ENCODE measurements around the gene NEU3.

DNA sequence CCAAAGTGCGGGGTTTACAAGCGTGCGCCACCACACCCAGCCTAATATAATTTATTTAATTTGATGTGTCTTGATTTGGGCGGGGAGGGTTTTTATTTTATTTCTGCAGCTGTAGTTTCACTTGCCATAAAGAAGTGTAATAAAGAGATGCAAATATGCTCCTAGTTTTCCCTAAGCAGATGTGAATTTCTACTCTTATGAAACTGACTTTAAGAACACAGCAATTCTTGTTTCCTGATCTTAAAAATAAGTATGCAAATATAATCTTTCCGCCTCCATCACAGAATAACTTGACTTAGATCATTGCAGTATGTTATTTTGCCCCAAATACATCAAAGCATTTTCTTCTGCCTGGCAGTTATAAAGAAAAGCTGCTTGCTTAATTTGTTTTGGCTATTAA lies 35.3 kb upstream of the NEU3 start:
- TF ChIP-seq, protein P1, sequence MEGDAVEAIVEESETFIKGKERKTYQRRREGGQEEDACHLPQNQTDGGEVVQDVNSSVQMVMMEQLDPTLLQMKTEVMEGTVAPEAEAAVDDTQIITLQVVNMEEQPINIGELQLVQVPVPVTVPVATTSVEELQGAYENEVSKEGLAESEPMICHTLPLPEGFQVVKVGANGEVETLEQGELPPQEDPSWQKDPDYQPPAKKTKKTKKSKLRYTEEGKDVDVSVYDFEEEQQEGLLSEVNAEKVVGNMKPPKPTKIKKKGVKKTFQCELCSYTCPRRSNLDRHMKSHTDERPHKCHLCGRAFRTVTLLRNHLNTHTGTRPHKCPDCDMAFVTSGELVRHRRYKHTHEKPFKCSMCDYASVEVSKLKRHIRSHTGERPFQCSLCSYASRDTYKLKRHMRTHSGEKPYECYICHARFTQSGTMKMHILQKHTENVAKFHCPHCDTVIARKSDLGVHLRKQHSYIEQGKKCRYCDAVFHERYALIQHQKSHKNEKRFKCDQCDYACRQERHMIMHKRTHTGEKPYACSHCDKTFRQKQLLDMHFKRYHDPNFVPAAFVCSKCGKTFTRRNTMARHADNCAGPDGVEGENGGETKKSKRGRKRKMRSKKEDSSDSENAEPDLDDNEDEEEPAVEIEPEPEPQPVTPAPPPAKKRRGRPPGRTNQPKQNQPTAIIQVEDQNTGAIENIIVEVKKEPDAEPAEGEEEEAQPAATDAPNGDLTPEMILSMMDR (IDR thresholded peaks at IDR 0.05; ENCODE audit: insufficient read depth, low read depth, low read length) = no peak
- TF ChIP-seq EZH2 (IDR thresholded peaks at IDR 0.05; ENCODE audit: insufficient read depth, low read length) = no peak

Data from astrocyte (in vitro differentiated cells and primary cell).